Glomerular visceral epithelial cell (primary cell): ENCODE results near the gene KAT6B.

Experiments
- DNase-seq: peaks from one replicate; pipeline ENCODE4 v3.0.0-alpha.2; 2016; ENCODE audit errors: extremely low spot score

The KAT6B gene

GRCh38 chr10:74823791-74824183, 2.6 kb upstream of the KAT6B start:
- DNase-seq: no peak

GRCh38 chr10:74824184-74824899, 2.1 kb upstream of the KAT6B start:
- DNase-seq: no peak

- peak; percentile 15 for DNase-seq
Observed at GRCh38 chr10:74824900-74825370, 1.5 kb upstream of the KAT6B start.

GRCh38 chr10:74825371-74826141, 844 bp upstream of the KAT6B start:
- DNase-seq: peak; percentile 54

GRCh38 chr10:74827045-74827441, 643 bp downstream of the KAT6B start:
- no peak for DNase-seq

- DNase-seq: no peak
Observed at GRCh38 chr10:74827694-74828093, 1.3 kb downstream of the KAT6B start.

GRCh38 chr10:74828946-74829345, 2.5 kb downstream of the KAT6B start:
- no peak for DNase-seq

- DNase-seq: no peak
Observed at GRCh38 chr10:74831518-74832120, 5.2 kb downstream of the KAT6B start.

GRCh38 chr10:74835963-74836362, 9.6 kb downstream of the KAT6B start:
- DNase-seq: no peak

- DNase-seq: no peak
Observed at GRCh38 chr10:74836877-74837276, 10.5 kb downstream of the KAT6B start.

GRCh38 chr10:74837743-74838142, 11.3 kb downstream of the KAT6B start:
- no peak for DNase-seq

- DNase-seq: no peak
Observed at GRCh38 chr10:74839708-74840107, 13.3 kb downstream of the KAT6B start.

GRCh38 chr10:74841265-74841973, 15.0 kb downstream of the KAT6B start:
- no peak for DNase-seq

- DNase-seq: no peak
Observed at GRCh38 chr10:74842301-74842954, 16.0 kb downstream of the KAT6B start.

- DNase-seq: no peak
Observed at GRCh38 chr10:74846958-74847357, 20.6 kb downstream of the KAT6B start.

- DNase-seq: no peak
Observed at GRCh38 chr10:74851831-74852230, 25.4 kb downstream of the KAT6B start.

- no peak for DNase-seq
Observed at GRCh38 chr10:74852381-74852780, 26.0 kb downstream of the KAT6B start.

- DNase-seq: no peak
Observed at GRCh38 chr10:74854610-74855009, 28.2 kb downstream of the KAT6B start.

- DNase-seq: no peak
Observed at GRCh38 chr10:74855027-74855426, 28.6 kb downstream of the KAT6B start.

GRCh38 chr10:74855439-74855838, 29.0 kb downstream of the KAT6B start:
- DNase-seq: no peak

GRCh38 chr10:74856940-74857339, 30.5 kb downstream of the KAT6B start:
- no peak for DNase-seq

GRCh38 chr10:74857586-74857985, 31.2 kb downstream of the KAT6B start:
- no peak for DNase-seq
